Mucosa of descending colon (tissue), 3 donors: ENCODE results near the gene ZBTB43. TPM values are rescaled to one million over a fixed set of nuclear protein-coding genes. Genes with fewer than 3 reads are reported as not detected.
"Not testable (repeated sequence)": the region's sequence is repeated elsewhere in the genome, so short reads cannot be mapped to it uniquely, and the experiment has no call there.

Experiments used
- ATAC-seq: fragments of 200-7000 bp; cut with Tn5 transposase; one replicate; pipeline ENCODE4 v1.9.1; 2020; ENCODE audit warnings: mild to moderate bottlenecking, moderate library complexity
- DNase-seq, 3 donors: peaks; one replicate each; pipeline ENCODE4 v3.0.0-alpha.2; 2020
- H3K36me3 ChIP-seq: fragments of 200-600 bp; one replicate; pipeline ENCODE4 v1.8.0; 2021; ENCODE audit warnings: low read depth, mild to moderate bottlenecking
- H3K4me1 ChIP-seq: fragments of 200-600 bp; one replicate; pipeline ENCODE4 v1.8.0; 2021; ENCODE audit warnings: low read depth, mild to moderate bottlenecking
- H3K4me3 ChIP-seq: fragments of 200-600 bp; one replicate; pipeline ENCODE4 v1.8.0; 2021; ENCODE audit warnings: mild to moderate bottlenecking
- H3K9me3 ChIP-seq: fragments of 200-600 bp; one replicate; pipeline ENCODE4 v1.8.0; 2021; ENCODE audit warnings: mild to moderate bottlenecking
- CTCF ChIP-seq: fragments of 200-600 bp; IDR thresholded peaks from one replicate; pipeline ENCODE4 v1.8.0; 2022; ENCODE audit warnings: antibody characterized with exemption, mild to moderate bottlenecking
- intact Hi-C, 2 donors: fragments of 100-400 bp; cut with DNase I in 1 of 2; cut with micrococcal nuclease in 1 of 2; formaldehyde crosslinking; loops; one replicate each; pipeline versions ENCODE4 v1.11.0 to v1.11.1; 2022; cut with DNase I, micrococcal nuclease
- total RNA-seq, 3 donors: library from RNA; stranded (reverse); fragmentation: NEBNext Ultra II Directional in 2 of 3; extraction: Animal tissue kit (Norgen Biotek cat#: 25700) in 2 of 3; gene quantifications; one replicate each; pipeline versions ENCODE4 v1.2.1 to v1.2.4, GENCODE V29; 2021 to 2023
- donor health status: DM: no; HTN: no; CAD: no; lungs with moderate emphysema.
- donor health status: DM: no; HTN: no; CAD: no.
- donor health status: DM: no; HTN: yes; CAD: no.

ZBTB43 gene
- total RNA-seq, 3 donors from 2014 or later, result 18.8 to 24.0 (median 21.7) TPM

GRCh38 chr9:126784401-126784800 lies 20.4 kb upstream of the ZBTB43 start:
- no peak for TF ChIP-seq CTCF
- Histone ChIP-seq H3K36me3 (no peaks in the 10 kb centered on the region), H3K4me1 (no peaks in the 10 kb centered on the region), H3K4me3 (no peak overlapping the region), H3K9me3 (no peaks in the 10 kb centered on the region)
- ATAC-seq (no peak), DNase-seq (no peak)
- intact Hi-C loops, result loop anchor here in 1 of 2 donors (5.0 kb wide), 1 partner anchor 77 kb away; no protein-coding TSS in a partner anchor

GRCh38 chr9:126784841-126785240 lies 20.0 kb upstream of the ZBTB43 start:
- not testable (repeated sequence) for H3K9me3 ChIP-seq, H3K4me3 ChIP-seq, ATAC-seq, DNase-seq, H3K36me3 ChIP-seq, H3K4me1 ChIP-seq
- intact Hi-C loops, result loop anchor here in 1 of 2 donors (5.0 kb wide), 1 partner anchor 78 kb away; no protein-coding TSS in a partner anchor

- TF ChIP-seq CTCF, result no peak
- Histone ChIP-seq H3K4me3 (no peak overlapping the region), H3K4me1 (no peaks in the 10 kb centered on the region), H3K9me3 (no peaks in the 10 kb centered on the region), H3K36me3 (no peaks in the 10 kb centered on the region)
- DNase-seq, result no peak
- ATAC-seq, result no peak
- intact Hi-C loops, result no loop called here
These were observed 16.8 kb upstream of the ZBTB43 start for GRCh38 chr9:126788046-126788445.

GRCh38 chr9:126788634-126789349 lies 16.0 kb upstream of the ZBTB43 start:
- DNase-seq, result no peak
- Histone ChIP-seq H3K36me3 (no peaks in the 10 kb centered on the region), H3K9me3 (no peaks in the 10 kb centered on the region), H3K4me3 (no peak overlapping the region), H3K4me1 (no peaks in the 10 kb centered on the region)
- no peak for TF ChIP-seq CTCF
- intact Hi-C loops, result no loop called here
- no peak for ATAC-seq

- no peak for ATAC-seq
- Histone ChIP-seq H3K4me1 (no peaks in the 10 kb centered on the region), H3K36me3 (no peaks in the 10 kb centered on the region), H3K9me3 (no peaks in the 10 kb centered on the region), H3K4me3 (no peak overlapping the region)
- DNase-seq, result no peak
- intact Hi-C loops, result no loop called here
- no peak for TF ChIP-seq CTCF
These were observed 14.3 kb upstream of the ZBTB43 start for GRCh38 chr9:126790561-126790960.

- TF ChIP-seq CTCF, result no peak
- no peak for DNase-seq
- H3K36me3 ChIP-seq, result no peaks in the 10 kb centered on the region
- H3K4me3 ChIP-seq, result no peak overlapping the region
- peak; percentile 8 for ATAC-seq
- no peaks in the 10 kb centered on the region for H3K9me3 ChIP-seq
- no peaks in the 10 kb centered on the region for H3K4me1 ChIP-seq
- intact Hi-C loops, result no loop called here
These were observed 13.2 kb upstream of the ZBTB43 start for GRCh38 chr9:126791406-126792230.
